Spinal cord (tissue), 10 donors: ENCODE data around the gene EPHB4. TPM values are rescaled to one million over a fixed set of nuclear protein-coding genes. Genes with fewer than 3 reads are reported as not detected.

Experiments used
- DNase-seq, 6 donors: peaks; one replicate each; pipeline versions ENCODE4 v3.0.0 to v3.0.0-alpha.2; 2013 to 2015; ENCODE audit warnings: low spot score in 6 of 6, low read depth in 4 of 6
- H3K27ac ChIP-seq: one replicate; pipeline ENCODE4 v1.5.1; 2013; ENCODE audit warnings: low read depth, low read length, control low read depth
- H3K27me3 ChIP-seq: one replicate; pipeline ENCODE4 v1.6.1; 2013; ENCODE audit warnings: low read length; ENCODE audit not compliant: control insufficient read depth, insufficient read depth
- H3K36me3 ChIP-seq: one replicate; pipeline ENCODE4 v1.6.1; 2013; ENCODE audit warnings: low read length; ENCODE audit not compliant: control insufficient read depth, insufficient read depth
- H3K4me1 ChIP-seq: one replicate; pipeline ENCODE4 v1.6.1; 2013; ENCODE audit warnings: low read length; ENCODE audit not compliant: control insufficient read depth, insufficient read depth
- H3K4me3 ChIP-seq: one replicate; pipeline ENCODE4 v1.5.1; 2013; ENCODE audit warnings: low read depth, low read length, control low read depth
- H3K9me3 ChIP-seq: one replicate; pipeline ENCODE4 v1.6.1; 2013; ENCODE audit warnings: low read length; ENCODE audit not compliant: control insufficient read depth, insufficient read depth
- WGBS: methylation state at CpG from one replicate; pipeline ENCODE4 v1.1.5; 2013; ENCODE audit warnings: missing lambda C conversion rate; ENCODE audit not compliant: insufficient coverage; 5-methylcytosine and 5-hydroxymethylcytosine counted together
- polyA plus RNA-seq, 2 donors: library from polyadenylated mRNA; unstranded; fragments of 120-200 nt; gene quantifications; one replicate each; pipeline ENCODE4 v1.2.1, GENCODE V29; 2013; ENCODE audit not compliant: insufficient read length in 2 of 2
- total RNA-seq, 2 donors: library from RNA; depleted of rRNA in 1 of 2; stranded (reverse); fragments of 120-200 nt in 1 of 2; fragments of >200 nt in 1 of 2; gene quantifications; one replicate each; pipeline versions ENCODE4 v1.2.3 to v1.2.4, GENCODE V29; 2013 to 2014
- donor health status: healthy.

The EPHB4 gene
- total and polyA plus RNA-seq, 4 donors: 16.2 to 52.1 (median 21.2) TPM

GRCh38 chr7:100794741-100795140 is 32.6 kb downstream of the EPHB4 start:
- peaks cover 9% of the 10 kb centered on the region for H3K27me3 ChIP-seq
- DNase-seq: no peak
- 17% methylated on average over 3 of the region's 3 CpGs for WGBS
- H3K36me3 ChIP-seq: no peaks in the 10 kb centered on the region
- H3K27ac ChIP-seq: no peak overlapping the region
- no peaks in the 10 kb centered on the region for H3K9me3 ChIP-seq
- peaks cover 2% of the 10 kb centered on the region for H3K4me1 ChIP-seq
- no peak overlapping the region for H3K4me3 ChIP-seq

- DNase-seq: no peak
- no peak overlapping the region for H3K4me3 ChIP-seq
- 74% methylated on average over 16 of the region's 18 CpGs for WGBS
- H3K27ac ChIP-seq: no peak overlapping the region
- peaks cover 9% of the 10 kb centered on the region for H3K27me3 ChIP-seq
- H3K36me3 ChIP-seq: no peaks in the 10 kb centered on the region
- no peaks in the 10 kb centered on the region for H3K4me1 ChIP-seq
- H3K9me3 ChIP-seq: no peaks in the 10 kb centered on the region
These were observed 33.3 kb downstream of the EPHB4 start for GRCh38 chr7:100793806-100794660.

DNA sequence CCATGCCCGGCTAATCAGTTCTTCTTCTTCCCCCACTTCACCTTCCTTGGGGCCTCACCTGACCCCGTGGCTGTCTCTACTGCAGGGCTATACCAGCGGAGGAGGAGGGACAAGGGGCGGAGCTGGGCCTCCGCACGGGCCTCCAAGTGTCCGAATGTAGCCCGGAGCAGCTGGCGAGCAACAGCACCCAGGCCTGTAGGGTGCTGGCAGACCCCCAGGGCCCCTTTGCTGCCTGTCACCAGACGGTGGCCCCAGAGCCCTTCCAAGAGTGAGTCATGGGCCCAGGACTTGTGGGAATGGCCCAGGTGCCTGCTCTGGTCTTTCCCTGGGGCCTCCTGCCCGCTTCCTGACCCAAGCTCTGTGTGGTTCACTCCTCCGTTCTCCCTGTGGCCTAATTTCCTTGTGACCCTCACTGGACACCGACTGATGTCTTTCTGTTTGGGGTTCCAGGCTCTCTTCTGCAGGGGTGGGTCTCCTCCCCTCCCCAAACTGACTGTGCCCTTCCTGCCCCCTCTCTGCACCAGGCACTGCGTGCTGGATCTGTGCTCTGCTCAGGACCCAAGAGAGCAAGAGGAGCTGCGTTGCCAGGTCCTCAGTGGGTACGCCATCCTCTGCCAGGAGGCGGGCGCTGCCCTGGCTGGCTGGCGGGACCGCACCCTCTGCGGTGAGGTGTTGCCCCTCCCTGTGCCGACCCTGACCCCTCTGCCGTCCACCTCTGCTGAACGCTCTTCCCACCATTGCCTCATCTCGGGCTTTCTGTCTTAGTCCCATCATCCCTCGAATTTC is 35.2 kb downstream of the EPHB4 start:
- no peaks in the 10 kb centered on the region for H3K9me3 ChIP-seq
- H3K27ac ChIP-seq: no peak overlapping the region
- peaks cover 9% of the 10 kb centered on the region for H3K27me3 ChIP-seq
- DNase-seq: no peak
- H3K36me3 ChIP-seq: no peaks in the 10 kb centered on the region
- no peak overlapping the region for H3K4me3 ChIP-seq
- no peaks in the 10 kb centered on the region for H3K4me1 ChIP-seq
- 82% methylated on average over 26 of the region's 26 CpGs for WGBS

DNA sequence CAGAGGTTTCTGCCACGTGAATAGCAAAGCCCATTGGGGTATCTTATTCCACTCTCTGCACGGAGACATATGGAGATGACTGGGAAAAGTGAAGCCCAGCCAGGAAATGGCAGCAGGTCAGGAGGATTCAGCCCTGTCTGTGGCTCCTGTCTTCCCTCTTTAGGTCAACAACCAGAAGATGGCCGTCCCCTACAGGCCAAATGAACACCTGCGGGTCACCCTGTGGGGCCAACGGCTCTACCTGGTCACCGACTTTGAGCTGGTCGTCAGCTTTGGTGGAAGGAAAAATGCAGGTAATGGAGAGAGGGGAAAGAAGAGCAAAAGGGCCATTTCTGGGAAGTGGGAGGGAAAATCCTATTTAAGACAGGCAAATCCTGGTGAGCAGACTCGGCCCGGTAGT is 38.3 kb downstream of the EPHB4 start:
- Histone ChIP-seq H3K9me3 (no peaks in the 10 kb centered on the region), H3K27ac (no peak overlapping the region), H3K4me1 (peaks cover 2% of the 10 kb centered on the region), H3K27me3 (peaks cover 3% of the 10 kb centered on the region), H3K36me3 (no peaks in the 10 kb centered on the region), H3K4me3 (no peak overlapping the region)
- no peak for DNase-seq
- WGBS: 40% methylated on average over 8 of the region's 9 CpGs

- H3K4me3 ChIP-seq: no peak overlapping the region
- 67% methylated on average over 1 of the region's 1 CpG for WGBS
- no peaks in the 10 kb centered on the region for H3K36me3 ChIP-seq
- H3K27me3 ChIP-seq: no peaks in the 10 kb centered on the region
- DNase-seq: no peak
- peaks cover 2% of the 10 kb centered on the region for H3K4me1 ChIP-seq
- H3K9me3 ChIP-seq: peaks cover 2% of the 10 kb centered on the region
- H3K27ac ChIP-seq: no peak overlapping the region
These were observed 41.0 kb downstream of the EPHB4 start for GRCh38 chr7:100786323-100786722.

DNA sequence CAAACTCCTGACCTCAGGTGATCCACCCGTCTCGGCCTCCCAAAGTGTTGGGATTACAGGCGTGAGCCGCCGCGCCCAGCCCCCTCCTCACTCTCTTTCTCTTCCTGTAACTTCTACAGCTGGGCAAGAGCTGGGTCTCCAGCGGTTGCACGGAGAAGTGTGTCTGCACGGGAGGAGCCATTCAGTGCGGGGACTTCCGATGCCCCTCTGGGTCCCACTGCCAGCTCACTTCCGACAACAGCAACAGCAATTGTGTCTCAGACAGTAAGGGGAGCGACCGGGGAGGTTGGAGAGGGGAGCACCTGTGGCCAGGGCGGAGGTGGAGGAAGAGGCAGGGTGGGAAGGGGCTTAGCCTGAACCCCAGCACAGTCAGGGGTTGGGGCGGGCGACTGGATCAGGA is 41.4 kb downstream of the EPHB4 start:
- no peaks in the 10 kb centered on the region for H3K36me3 ChIP-seq
- no peak overlapping the region for H3K27ac ChIP-seq
- 46% methylated on average over 13 of the region's 17 CpGs for WGBS
- no peak overlapping the region for H3K4me3 ChIP-seq
- H3K27me3 ChIP-seq: no peaks in the 10 kb centered on the region
- H3K9me3 ChIP-seq: peaks cover 2% of the 10 kb centered on the region
- DNase-seq: no peak
- H3K4me1 ChIP-seq: peaks cover 2% of the 10 kb centered on the region

GRCh38 chr7:100783804-100784203 is 43.5 kb downstream of the EPHB4 start:
- Histone ChIP-seq H3K4me1 (peaks cover 2% of the 10 kb centered on the region), H3K4me3 (no peak overlapping the region), H3K9me3 (peaks cover 2% of the 10 kb centered on the region), H3K27me3 (no peaks in the 10 kb centered on the region), H3K36me3 (no peaks in the 10 kb centered on the region), H3K27ac (no peak overlapping the region)
- WGBS: 100% methylated on average over 1 of the region's 2 CpGs
- DNase-seq: no peak

GRCh38 chr7:100781255-100781654 is 46.1 kb downstream of the EPHB4 start:
- Histone ChIP-seq H3K27me3 (no peaks in the 10 kb centered on the region), H3K27ac (no peak overlapping the region), H3K4me3 (no peak overlapping the region), H3K36me3 (no peaks in the 10 kb centered on the region), H3K4me1 (peaks cover 2% of the 10 kb centered on the region), H3K9me3 (peaks cover 2% of the 10 kb centered on the region)
- DNase-seq: no peak
- 70% methylated on average over 4 of the region's 7 CpGs for WGBS

- peaks cover 2% of the 10 kb centered on the region for H3K27me3 ChIP-seq
- no peak overlapping the region for H3K4me3 ChIP-seq
- H3K27ac ChIP-seq: no peak overlapping the region
- WGBS: 48% methylated on average over 17 of the region's 17 CpGs
- no peak for DNase-seq
- peaks cover 2% of the 10 kb centered on the region for H3K9me3 ChIP-seq
- no peaks in the 10 kb centered on the region for H3K4me1 ChIP-seq
- H3K36me3 ChIP-seq: no peaks in the 10 kb centered on the region
These were observed 48.0 kb downstream of the EPHB4 start for GRCh38 chr7:100779359-100779758.
